Fibroblast of peridontal ligament (primary cell): ENCODE results near the gene MPST.
"Not testable (repeated sequence)": the region's sequence is repeated elsewhere in the genome, so short reads cannot be mapped to it uniquely, and the experiment has no call there.

ENCODE experiments used
- DNase-seq: peaks from one replicate; pipeline ENCODE4 v3.0.0-alpha.2; 2010; ENCODE audit errors: extremely low read depth

The MPST gene

DNA sequence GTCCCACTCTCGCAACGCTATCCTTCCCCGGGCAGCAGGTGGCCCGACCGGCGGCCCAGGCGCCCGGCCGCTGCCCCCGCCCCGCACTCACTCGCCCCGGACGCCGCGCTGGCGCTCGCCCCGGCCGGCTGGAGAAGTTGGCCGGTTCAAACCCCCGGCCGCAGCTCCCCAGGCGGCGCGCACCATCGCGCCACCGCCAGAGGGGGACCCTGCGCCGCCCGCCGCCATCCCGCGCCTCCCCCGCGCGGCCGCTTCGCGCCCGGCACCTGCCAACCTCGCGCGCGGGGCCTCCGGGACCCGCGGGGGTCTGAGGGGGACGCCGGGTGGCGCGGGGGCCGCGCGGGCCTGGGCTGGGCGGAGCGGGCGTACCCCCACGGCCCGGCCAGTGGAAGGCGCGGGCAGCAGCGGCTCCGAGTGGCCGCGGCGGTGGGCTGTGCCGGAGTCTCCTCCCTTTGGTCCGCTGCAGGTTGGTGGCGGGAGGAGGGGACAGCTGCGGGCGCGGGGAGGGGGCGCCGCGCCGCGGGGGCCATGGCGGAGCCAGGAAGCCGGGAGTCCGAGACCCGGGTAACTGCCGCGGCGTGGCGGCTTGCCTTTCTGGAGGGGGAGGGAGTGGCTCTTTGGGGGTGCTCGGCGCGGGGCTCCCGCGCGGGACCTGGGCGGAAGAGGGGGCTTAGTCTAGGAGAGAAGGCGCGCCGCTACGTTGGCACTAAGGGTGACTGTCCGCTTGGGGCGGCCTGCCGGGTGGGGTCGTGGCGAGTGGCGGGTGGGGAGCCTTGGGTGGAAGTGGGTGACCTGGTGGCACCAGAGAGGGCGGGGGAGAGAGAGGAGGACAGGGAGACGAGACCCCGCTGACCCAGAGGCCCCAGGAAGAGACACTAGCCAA, at the start of gene MPST, which contains the start of gene TST:
MPST (plus strand) TSS at position 434 of the 883 bp plus-strand sequence; CDS start at position 529, 95 bp downstream.
TST (minus strand) TSS at position 139 of the 883 bp plus-strand sequence. CDS start 715 bp downstream, outside the sequence.
- DNase-seq = peak; percentile 46

DNA sequence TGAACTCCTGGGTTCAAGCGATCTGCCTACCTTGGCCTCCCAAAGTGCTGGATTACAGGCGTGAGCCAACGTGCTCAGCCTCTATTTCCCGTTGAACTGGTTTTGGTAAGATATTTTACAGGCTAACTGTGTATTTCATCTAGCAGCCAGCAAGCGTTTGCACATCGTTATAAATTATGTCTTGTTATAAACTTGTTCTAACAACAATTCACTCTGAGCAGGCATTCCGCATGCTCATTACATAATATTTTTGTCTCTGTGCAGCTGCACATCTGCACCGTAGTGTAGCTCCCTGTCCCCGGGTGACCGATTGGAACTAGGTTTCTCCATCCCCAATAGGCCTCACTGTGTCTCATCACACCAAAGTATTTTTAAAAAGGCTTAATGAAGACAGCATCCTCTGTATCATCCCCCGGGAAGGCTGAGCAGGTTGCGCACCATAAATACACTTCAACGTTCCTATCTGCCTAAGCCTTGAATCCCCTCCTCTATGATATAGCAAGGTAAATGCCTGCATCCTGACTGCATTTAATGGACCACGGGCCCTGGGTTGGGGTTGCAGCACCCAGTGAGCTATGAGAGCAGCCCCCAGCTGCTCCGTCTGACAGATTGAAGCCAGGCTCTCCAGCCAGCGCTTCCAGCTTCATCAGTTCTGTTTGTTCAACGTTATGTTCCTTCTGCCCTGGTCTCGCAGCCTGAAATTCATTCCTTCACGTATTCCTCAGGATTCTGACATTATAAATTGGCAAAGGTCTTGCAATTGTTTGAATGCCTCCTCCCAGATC, 48.0 kb upstream of the MPST start:
- DNase-seq = no peak

DNA sequence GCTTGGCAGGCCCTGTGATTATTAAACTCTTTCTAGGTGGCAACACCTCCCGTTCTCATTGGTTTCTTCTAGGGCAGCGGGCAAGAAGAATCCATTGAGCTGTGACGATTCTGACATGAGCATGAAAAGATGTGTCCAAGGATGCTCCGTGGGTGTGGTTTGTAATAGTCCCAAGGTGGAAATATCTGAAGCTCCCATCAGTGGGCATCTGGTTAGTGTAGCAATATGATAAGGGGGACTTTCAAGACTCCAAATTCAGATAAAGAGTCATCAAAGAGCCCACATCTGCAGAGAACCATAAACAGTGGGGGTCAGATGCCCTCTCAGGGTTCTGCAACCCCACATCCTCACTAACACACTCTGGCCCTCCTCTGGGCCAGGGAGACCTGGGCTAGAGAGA, 42.9 kb upstream of the MPST start:
- DNase-seq = no peak

DNA sequence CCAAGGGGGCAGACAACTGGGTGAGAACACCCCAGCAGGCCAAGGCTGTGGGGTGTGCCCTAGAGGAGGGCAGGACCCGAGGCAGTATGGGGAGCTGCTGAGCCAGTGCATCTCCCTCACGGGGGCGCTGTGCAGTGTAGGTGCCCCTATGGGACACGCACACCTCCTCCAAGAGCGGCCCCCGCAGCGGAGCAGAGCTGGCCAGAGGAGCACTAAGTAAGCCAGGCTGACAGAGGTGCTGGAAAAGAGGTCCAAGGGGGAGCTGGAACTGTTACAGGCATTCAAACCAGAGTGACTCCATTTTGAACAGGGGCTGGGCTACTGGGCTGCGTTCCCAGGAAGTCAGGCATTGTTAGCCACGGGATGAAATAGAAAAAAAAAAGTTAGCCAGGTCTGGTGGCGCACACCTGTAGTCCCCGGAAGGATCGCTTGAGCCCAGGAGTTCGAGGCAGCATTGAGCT, 42.1 kb upstream of the MPST start:
- no peak for DNase-seq

DNA sequence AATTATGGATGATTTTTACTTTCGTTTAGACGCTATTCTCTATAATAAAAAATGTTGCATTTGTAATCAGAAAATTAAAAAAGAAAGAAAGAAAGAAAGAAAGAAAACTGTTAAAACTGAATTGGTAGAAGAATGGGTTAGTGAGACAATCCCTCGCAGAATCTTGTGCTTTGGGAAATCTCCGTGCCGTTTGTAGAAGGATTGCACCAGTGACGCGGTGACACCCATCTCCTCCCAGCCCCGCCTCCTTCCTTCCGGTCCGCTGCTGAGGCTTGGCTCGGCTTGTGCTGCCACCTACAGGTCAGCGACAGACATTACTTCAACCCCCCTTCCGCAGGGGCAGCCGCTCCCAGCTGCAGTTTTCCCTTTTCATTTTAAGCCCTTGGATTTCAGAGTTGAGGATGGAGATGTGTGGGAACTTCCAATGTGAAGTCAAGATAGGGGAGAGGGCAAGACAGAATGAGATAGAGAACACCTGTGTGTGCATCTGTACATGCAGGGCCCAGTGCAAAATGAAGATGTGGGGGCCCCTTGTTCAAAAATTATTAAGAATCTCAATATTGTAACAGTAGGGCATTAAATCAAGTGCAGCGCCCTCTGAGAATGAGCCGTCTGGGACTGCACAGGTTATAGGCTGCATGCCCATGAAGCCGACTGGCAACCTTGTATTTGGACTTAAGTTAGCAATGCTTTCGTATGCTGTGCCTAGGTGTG, 41.4 kb upstream of the MPST start:
- DNase-seq = peak; percentile 82

DNA sequence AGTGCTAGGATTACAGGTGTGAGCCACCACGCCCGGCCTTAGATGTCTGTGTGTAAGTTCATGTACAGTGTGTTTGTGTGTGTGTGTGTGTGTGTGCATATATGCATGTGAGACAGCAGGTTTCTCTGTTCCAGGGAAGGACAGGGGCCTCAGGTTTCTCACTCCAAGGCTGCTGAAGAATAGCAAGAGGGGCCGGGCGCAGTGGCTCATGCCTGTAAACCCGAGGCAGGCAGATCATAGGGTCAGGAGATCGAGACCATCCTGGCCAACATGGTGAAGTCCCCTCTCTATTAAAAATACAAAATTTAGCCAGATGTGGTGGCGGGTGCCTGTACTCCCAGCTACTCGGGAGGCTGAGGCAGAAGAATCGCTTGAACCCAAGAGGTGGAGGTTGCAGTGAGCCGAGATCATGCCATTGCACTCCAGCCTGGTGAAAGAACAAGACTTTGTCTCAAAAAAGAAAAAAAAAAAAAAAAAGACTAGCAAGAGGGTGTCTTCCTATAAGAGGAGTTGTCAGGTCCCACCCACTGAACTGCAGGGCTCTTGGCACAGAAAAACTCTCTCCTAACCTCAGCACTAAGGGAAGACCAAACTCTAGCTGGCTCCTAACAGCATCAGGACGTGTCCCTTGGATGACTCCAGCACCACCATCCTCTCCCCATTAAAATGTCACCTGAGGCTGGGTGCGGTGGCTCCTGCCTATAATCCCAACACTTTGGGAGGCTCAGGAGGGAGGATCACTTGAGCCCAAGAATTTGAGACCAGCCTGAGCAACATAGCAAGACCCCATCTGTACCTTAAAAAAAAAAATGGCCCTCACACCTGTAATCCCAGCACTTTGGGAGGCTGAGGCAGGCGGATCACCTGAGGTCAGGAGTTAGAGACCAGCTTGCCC, 40.3 kb upstream of the MPST start:
- no peak for DNase-seq

DNA sequence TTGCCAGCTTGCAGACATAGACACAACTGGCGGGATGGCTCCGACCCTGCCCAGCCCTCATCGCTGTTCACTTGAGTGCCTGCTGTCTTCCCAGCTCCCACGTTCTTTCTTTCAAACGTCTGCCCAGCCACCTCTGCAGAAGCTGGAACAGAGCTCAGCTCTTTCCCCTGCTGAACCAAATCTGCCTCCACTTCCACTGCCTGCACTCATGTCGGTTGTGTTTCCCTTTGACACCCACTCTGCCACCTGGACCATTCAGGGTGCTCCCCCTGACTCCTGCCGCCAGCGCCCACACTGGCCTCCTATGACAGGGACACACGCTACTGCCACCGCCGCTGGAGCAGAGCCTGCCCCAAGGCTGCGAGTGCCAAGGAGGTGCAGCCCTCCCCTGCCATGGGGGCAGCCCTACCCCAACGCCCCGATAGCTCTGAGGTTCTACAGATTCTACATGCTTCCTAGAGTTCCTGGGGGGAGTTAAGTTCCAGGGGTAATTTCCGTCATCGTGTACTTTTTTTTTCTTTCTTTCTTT, 38.2 kb upstream of the MPST start:
- no peak for DNase-seq

DNA sequence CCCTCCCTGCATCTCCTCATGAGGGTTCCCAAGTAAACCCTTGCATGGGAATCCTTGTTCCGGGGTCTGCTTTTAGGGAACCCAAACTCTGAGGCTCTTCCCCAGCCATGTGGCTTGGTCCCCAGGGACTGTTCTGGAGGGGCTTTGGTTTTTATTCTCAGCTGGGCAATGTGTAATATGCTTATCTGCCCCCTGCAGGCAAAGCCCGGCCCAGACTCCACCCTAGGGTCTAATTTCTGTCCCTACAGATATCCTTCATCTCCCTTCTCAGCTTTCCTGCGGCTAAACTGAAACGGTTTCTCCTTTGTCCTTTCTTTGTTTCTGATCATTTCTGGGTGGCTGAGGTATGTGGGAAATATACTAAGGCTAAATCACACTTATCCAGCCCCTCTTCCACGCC, 37.4 kb upstream of the MPST start:
- DNase-seq = no peak

DNA sequence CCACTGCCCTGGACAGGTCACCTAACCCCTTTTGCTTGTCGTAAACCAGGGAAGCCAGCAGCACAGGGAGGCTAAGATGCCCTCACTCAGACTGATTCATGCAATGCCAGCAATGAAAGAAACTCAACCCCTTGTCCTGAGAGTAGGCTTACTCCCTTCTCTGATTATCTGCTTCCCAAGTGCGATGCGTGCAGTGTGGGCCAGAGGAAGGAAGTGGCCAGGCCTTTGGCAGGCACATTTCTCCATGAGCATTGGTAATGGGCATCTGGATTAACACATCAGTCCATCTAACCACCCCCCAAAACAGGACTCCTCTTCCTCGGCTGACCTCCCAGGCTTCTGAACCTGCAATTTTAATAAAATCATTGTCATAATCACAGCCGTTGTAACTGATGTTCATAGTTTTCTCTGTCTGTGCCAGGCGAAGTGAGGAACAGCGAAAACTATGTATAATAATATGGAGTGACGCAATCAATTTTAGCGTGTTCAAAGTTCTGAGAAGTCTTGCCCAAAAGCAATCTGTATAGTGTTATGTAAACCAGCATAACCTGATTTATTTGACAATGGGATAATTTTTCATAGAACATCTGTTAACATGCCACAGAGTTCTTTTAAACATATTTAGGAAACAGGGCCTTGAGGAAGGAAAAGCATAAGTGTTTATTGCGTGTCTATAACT, 34.2 kb upstream of the MPST start:
- no peak for DNase-seq

DNA sequence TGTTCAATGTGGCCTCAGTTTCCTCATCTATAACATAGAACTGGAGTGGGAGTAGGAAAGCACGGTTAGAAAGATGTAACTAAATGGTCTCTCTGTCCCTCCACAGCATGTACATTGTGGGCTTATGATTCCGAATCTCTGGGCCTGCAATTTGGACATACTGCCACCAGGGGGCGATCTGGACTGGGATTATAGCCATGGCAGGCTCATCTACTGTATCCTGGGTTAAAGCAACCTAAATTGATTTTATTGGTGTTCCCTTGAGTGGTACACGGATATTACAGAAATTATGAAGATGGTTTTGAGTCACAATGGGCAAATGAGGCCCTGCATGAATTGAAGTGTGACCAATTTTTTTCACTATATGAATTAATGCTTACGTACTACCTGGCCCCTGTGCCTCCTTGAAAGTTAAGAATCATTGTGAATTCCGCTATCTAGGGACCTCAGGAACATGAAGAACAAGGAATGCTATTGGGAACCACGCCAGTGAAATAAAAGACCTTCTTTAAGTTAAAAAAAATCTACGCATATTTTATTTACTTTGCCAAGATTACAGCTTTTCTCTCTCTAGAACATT, 33.2 kb upstream of the MPST start:
- no peak for DNase-seq

DNA sequence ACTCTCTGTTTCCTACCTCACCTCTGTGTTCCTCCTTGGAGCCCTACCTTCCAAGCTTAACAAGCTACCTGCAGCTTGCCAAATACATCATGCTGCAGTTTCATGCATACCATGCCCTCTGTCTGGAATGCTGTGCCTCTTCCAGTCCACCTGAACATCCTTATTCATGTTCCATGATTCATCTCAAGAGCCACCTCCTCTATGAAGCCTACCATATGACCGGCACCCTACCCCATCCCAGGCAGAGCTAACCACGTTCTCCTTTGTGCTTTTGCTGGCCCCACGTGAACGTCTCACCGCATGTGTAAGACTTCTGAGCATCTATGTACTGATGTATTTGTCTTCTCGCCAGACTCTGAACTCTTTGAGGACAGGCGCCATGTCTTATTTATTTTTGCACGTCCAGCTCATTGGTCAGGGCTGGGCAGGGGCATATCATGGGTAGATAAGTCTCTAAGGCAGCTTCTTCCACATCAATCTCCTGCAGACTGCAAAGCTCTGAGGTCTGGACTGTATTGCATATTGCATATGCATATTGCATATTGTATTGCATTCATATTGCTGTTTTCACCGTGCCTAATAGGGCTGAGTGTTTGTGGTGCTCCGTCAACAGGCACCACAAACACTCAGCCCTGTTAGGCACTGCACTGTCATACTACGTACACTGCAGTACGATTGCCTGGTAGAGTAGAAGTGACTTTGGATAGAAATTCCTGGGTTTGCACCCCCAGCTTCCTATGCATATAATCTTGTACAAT, 31.3 kb upstream of the MPST start:
- no peak for DNase-seq

DNA sequence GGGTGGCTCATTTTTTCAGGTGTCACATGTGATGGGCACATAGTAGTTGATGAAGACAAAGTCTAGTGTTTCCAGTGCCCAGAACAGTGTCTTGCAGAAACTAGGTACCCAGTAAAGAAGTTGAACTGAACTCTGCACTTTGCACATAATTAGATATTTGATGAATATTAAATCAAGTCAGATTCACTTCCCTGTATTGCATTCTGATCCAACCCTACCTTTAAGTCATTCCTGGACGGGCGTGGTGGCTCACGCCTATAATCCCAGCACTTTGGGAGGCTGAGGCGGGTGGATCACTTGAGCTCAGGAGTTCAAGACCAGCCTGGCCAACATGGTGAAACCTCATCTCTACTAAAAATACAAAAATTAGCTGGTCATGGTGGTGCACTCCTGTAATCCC, 30.5 kb upstream of the MPST start:
- DNase-seq = not testable (repeated sequence)

DNA sequence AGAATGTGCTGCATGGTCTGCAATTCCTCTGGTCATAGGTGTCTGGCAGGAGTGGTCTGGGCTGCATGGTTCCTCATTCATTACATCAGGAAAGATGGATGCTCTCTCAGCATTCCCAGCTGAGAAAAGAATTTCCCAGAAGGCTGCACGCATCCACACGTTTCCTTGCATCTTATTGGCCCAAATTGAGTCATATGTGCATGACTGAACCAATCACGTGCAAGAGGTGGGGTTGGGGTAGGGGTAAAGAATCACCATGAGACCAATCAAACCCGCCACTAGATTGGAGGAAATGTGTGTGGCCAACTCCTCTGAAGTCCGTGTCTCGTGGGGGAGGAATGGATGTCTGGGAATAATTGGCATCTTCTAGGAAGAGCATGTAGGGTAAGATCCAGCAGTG, 29.1 kb upstream of the MPST start:
- no peak for DNase-seq

DNA sequence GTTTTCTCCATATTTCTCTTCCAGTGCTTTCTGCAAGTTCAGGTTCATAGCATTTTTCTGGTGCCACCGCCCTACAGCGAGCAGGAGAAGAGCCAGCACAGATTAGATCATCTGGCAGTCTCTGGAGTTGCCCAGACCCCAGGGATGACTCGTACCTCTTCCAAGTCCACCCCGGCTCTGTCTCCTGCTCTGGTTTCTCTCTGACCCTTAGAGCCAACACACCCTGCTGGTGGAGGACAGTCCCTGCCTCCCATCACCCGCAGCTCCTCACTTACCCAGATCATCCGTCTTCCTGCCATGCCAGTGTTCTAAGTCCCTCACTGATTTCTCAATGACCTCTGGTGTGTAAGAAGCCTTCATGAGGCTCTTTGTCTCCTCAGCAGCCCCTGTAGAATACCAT, 28.3 kb upstream of the MPST start:
- DNase-seq = no peak

DNA sequence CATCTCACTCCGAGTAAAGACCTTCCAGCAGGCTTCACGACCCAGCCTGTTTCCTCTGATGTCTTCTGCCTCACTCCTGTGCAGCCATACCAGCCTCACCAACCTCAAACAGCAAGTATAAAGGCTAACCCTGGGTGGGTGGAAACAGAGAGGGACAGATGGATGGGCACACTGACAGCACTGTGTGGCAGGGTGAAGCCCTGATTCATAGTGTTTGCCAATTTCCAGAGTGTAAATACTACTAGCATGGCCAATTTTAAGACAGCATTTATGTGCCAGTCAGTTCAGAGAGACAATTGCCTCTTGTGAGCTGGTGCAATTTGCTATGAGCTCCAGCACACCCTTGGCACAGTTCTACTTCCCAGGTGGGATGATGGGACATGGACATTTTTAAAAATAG, 21.8 kb upstream of the MPST start:
- DNase-seq = no peak

DNA sequence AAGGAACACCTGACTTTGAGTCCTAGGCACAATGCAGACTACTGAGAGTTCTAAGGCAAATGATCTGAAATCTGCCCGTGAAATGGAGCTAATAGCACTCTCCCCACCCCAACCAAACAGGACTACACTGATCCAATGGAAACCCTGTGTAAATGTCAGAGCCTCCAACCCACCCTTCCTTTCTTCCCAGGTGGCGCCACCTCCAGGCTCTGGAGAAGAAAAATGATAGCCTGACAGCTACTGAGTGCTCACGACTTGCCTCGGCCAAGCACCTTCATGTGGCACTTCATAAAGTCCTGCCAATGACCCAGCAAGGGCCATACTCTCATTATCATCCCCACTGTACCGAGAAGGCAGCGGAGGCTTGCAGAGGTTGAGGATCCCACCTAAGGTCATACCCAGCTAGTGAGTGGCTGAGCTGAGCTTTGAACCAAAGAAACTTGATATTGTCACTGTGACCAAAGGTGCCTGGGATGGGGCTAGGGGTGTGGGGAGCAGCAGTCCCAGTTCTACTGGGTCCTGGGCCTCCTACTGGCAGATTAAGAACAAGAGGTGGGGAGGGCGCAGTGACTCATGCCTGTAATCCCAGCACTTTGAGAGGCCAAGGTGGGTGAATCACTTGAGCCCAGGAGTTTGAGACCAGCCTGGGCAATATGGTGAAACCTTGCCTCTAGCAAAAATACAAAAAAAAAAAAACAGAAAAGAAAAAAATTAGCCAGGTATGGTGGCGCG, 20.8 kb upstream of the MPST start:
- DNase-seq = no peak

DNA sequence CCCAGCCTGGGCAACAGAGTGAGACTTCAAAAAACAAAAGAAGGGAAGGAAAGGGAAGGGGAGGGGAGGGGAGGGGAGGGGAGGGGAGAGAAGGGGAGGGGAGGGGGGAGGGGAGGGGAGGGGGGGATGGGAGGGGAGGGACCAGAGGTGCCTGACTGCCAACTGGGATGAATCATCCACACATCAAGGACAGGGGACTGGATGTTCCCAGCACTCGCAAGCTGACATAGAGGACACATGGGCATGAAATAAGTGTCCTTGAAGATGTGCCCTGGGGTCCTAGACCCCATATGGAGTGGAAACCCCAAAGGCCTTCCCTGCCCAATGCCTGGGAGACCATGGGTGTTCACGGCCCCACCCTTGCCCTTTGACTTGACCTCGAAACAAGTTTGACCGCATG, 20.1 kb upstream of the MPST start:
- DNase-seq = no peak
